GM23338 (cell line): Measurements from ENCODE around the gene NFIB. TPM values are rescaled to one million over a fixed set of nuclear protein-coding genes. Genes with fewer than 3 reads are reported as not detected.

Experiments used
- ATAC-seq: fragments of 200-7000 bp; cut with Tn5 transposase; 3 replicates; pipeline ENCODE4 v1.9.1; 2020
- DNase-seq: peaks from one replicate; pipeline ENCODE4 v3.0.0-alpha.2; 2015; ENCODE audit warnings: low spot score
- H2AFZ ChIP-seq: fragments of 200-600 bp; sonication (generic); 2 replicates; pipeline ENCODE4 v1.8.0; 2016; ENCODE audit warnings: antibody characterized with exemption, mild to moderate bottlenecking, moderate library complexity
- H3F3A ChIP-seq: fragments of 200-600 bp; sonication (generic); replicated peaks from 2 replicates; pipeline ENCODE4 v1.8.0; 2017; ENCODE audit warnings: antibody characterized with exemption, mixed run types, low read depth
- H3K27ac ChIP-seq: fragments of 200-600 bp; sonication (generic); 2 replicates; pipeline ENCODE4 v1.6.1; 2016; ENCODE audit warnings: low read depth
- H3K27me3 ChIP-seq: fragments of 200-600 bp; sonication (generic); 2 replicates; pipeline ENCODE4 v1.8.0; 2016; ENCODE audit warnings: mild to moderate bottlenecking, mixed run types, moderate library complexity; ENCODE audit not compliant: insufficient read depth
- H3K36me3 ChIP-seq: fragments of 200-600 bp; sonication (generic); 2 replicates; pipeline ENCODE4 v1.8.0; 2016; ENCODE audit warnings: mild to moderate bottlenecking; ENCODE audit not compliant: insufficient read depth
- H3K4me1 ChIP-seq: fragments of 200-600 bp; sonication (generic); 2 replicates; pipeline ENCODE4 v1.8.0; 2016; ENCODE audit warnings: mild to moderate bottlenecking, moderate library complexity; ENCODE audit not compliant: insufficient read depth
- H3K4me2 ChIP-seq: fragments of 200-600 bp; sonication (generic); 2 replicates; pipeline ENCODE4 v1.7.1; 2017; ENCODE audit warnings: mixed run types
- H3K4me3 ChIP-seq: fragments of 200-600 bp; sonication (generic); 2 replicates; pipeline ENCODE4 v1.6.1; 2016; ENCODE audit warnings: mixed run types
- H3K79me2 ChIP-seq: fragments of 200-600 bp; sonication (generic); replicated peaks from 2 replicates; pipeline ENCODE4 v1.8.0; 2017; ENCODE audit warnings: mild to moderate bottlenecking; ENCODE audit not compliant: insufficient read depth
- H3K9me2 ChIP-seq: fragments of 200-600 bp; sonication (generic); 2 replicates; pipeline ENCODE4 v1.8.0; 2017; ENCODE audit not compliant: insufficient read depth
- H4K20me1 ChIP-seq: fragments of 200-600 bp; sonication (generic); replicated peaks from 2 replicates; pipeline ENCODE4 v1.8.0; 2017; ENCODE audit warnings: mild to moderate bottlenecking; ENCODE audit not compliant: insufficient read depth
- H3K27ac Mint-ChIP-seq: 2 replicates; pipeline ENCODE4 v1.8.0; 2020; ENCODE audit warnings: inconsistent platforms, mild to moderate bottlenecking, moderate library complexity, mixed read lengths
- H3K27me3 Mint-ChIP-seq: 3 replicates; pipeline ENCODE4 v1.8.0; 2022; ENCODE audit warnings: low read depth, mild to moderate bottlenecking, moderate library complexity, mixed read lengths, inconsistent platforms; ENCODE audit not compliant: insufficient read depth, poor library complexity
- H3K36me3 Mint-ChIP-seq: 3 replicates; pipeline ENCODE4 v1.8.0; 2021; ENCODE audit warnings: low read depth, mild to moderate bottlenecking, inconsistent platforms, moderate library complexity, mixed read lengths
- H3K4me1 Mint-ChIP-seq: 3 replicates; pipeline ENCODE4 v1.8.0; 2020; ENCODE audit warnings: mild to moderate bottlenecking, inconsistent platforms, mixed read lengths
- H3K4me3 Mint-ChIP-seq: 3 replicates; pipeline ENCODE4 v1.8.0; 2021; ENCODE audit warnings: moderate library complexity, mild to moderate bottlenecking, inconsistent platforms, mixed read lengths
- H3K9me3 Mint-ChIP-seq: 3 replicates; pipeline ENCODE4 v1.8.0; 2020; ENCODE audit warnings: moderate library complexity, mild to moderate bottlenecking, inconsistent platforms, mixed read lengths
- CREB1 ChIP-seq: fragments of 250-450 bp; sonication (Bioruptor Pico); IDR thresholded peaks from 2 replicates; pipeline ENCODE4 v1.5.0; 2020; ENCODE audit warnings: low read depth, mild to moderate bottlenecking, moderate library complexity
- ETS1 ChIP-seq: IDR thresholded peaks from 2 replicates; pipeline ENCODE4 v1.6.1; 2016; ENCODE audit warnings: antibody characterized with exemption
- EZH2 ChIP-seq: fragments of 200-600 bp; sonication (generic); IDR thresholded peaks from one replicate; pipeline ENCODE4 v1.8.0; 2017; ENCODE audit warnings: antibody characterized with exemption, mild to moderate bottlenecking, low read depth; ENCODE audit not compliant: unreplicated experiment
- EZH2phosphoT487 ChIP-seq: fragments of 200-600 bp; sonication (generic); IDR thresholded peaks from one replicate; pipeline ENCODE4 v1.8.1; 2018; ENCODE audit warnings: antibody characterized with exemption; ENCODE audit not compliant: unreplicated experiment
- JUNB ChIP-seq: IDR thresholded peaks from one replicate; pipeline ENCODE4 v1.6.1; 2016; ENCODE audit warnings: antibody characterized with exemption; ENCODE audit not compliant: unreplicated experiment
- NANOG ChIP-seq: IDR thresholded peaks from 2 replicates; pipeline ENCODE4 v1.6.1; 2016; ENCODE audit warnings: antibody characterized with exemption, borderline replicate concordance
- POLR2AphosphoS5 ChIP-seq: IDR thresholded peaks from 2 replicates; pipeline ENCODE4 v1.6.1; 2016; ENCODE audit warnings: antibody characterized with exemption, low read depth
- ZNF114 ChIP-seq: fragments of 250-450 bp; sonication (Bioruptor Pico); IDR thresholded peaks from 2 replicates; pipeline ENCODE4 v1.5.0; 2020; ENCODE audit warnings: mild to moderate bottlenecking, moderate library complexity
- polyA plus RNA-seq: library from polyadenylated mRNA; unstranded; fragments of >200 nt; fragmentation: Nextera tagmentation; extraction: Ambion mirVana; gene quantifications from 2 replicates; pipeline ENCODE4 v1.2.1, GENCODE V29; 2016
- total RNA-seq: library from RNA; depleted of rRNA; stranded (reverse); fragments of >200 nt; shearing (Covaris generic); gene quantifications from 2 replicates; pipeline ENCODE4 v1.2.3, GENCODE V29; 2014
- TF ChIP-seq, protein P1 (sequence below): fragments of 250-450 bp; sonication (Bioruptor Pico); IDR thresholded peaks from 2 replicates; pipeline ENCODE4 v1.5.0; 2020; ENCODE audit warnings: mild to moderate bottlenecking, moderate library complexity

The NFIB gene
- total and polyA plus RNA-seq, 2 experiments from 2014 or later: 3.9 to 4.7 TPM

DNA sequence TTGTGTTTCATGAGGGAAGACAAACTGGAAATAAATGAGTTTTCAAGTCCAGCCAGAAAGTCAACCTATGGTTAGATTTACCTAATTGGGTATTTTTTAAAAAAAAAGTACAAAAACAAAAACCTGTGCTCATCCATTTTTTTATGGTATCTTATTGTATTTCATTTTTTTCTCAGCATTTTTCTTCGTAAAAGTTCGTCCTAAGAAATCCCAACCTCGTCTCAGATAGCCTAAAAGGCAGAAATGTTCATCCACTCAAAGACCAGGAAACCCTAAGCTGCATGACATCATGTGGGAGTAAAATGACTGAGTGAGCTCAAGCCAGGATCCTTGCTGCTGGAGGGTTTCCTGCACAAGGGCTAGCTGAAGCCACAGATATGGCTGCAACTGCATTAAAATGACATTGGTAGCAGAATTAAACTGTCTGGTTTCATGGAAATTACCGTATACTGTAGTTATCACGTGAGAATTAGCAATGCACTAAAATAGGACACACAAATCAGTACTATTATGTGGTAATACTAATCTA, 70.4 kb downstream of the NFIB start (continued):
- no peak for TF ChIP-seq EZH2phosphoT487
- TF ChIP-seq ETS1: no peak
- no peak for TF ChIP-seq ZNF114 (CRISPR knock-in tag)
- no peak for TF ChIP-seq CREB1 (CRISPR knock-in tag)

- H3K4me1 ChIP-seq: peaks cover 17% of the 10 kb centered on the region
- H3K36me3 Mint-ChIP-seq: no peaks in the 10 kb centered on the region
- no peak overlapping the region for H3K27ac ChIP-seq
- DNase-seq (no peak), ATAC-seq (no peak)
- H3K9me3 Mint-ChIP-seq: no peaks in the 10 kb centered on the region
- TF ChIP-seq EZH2 (no peak), CREB1 (CRISPR knock-in tag) (no peak), ETS1 (no peak), POLR2AphosphoS5 (no peak), JUNB (no peak), NANOG (no peak)
- TF ChIP-seq, protein P1, sequence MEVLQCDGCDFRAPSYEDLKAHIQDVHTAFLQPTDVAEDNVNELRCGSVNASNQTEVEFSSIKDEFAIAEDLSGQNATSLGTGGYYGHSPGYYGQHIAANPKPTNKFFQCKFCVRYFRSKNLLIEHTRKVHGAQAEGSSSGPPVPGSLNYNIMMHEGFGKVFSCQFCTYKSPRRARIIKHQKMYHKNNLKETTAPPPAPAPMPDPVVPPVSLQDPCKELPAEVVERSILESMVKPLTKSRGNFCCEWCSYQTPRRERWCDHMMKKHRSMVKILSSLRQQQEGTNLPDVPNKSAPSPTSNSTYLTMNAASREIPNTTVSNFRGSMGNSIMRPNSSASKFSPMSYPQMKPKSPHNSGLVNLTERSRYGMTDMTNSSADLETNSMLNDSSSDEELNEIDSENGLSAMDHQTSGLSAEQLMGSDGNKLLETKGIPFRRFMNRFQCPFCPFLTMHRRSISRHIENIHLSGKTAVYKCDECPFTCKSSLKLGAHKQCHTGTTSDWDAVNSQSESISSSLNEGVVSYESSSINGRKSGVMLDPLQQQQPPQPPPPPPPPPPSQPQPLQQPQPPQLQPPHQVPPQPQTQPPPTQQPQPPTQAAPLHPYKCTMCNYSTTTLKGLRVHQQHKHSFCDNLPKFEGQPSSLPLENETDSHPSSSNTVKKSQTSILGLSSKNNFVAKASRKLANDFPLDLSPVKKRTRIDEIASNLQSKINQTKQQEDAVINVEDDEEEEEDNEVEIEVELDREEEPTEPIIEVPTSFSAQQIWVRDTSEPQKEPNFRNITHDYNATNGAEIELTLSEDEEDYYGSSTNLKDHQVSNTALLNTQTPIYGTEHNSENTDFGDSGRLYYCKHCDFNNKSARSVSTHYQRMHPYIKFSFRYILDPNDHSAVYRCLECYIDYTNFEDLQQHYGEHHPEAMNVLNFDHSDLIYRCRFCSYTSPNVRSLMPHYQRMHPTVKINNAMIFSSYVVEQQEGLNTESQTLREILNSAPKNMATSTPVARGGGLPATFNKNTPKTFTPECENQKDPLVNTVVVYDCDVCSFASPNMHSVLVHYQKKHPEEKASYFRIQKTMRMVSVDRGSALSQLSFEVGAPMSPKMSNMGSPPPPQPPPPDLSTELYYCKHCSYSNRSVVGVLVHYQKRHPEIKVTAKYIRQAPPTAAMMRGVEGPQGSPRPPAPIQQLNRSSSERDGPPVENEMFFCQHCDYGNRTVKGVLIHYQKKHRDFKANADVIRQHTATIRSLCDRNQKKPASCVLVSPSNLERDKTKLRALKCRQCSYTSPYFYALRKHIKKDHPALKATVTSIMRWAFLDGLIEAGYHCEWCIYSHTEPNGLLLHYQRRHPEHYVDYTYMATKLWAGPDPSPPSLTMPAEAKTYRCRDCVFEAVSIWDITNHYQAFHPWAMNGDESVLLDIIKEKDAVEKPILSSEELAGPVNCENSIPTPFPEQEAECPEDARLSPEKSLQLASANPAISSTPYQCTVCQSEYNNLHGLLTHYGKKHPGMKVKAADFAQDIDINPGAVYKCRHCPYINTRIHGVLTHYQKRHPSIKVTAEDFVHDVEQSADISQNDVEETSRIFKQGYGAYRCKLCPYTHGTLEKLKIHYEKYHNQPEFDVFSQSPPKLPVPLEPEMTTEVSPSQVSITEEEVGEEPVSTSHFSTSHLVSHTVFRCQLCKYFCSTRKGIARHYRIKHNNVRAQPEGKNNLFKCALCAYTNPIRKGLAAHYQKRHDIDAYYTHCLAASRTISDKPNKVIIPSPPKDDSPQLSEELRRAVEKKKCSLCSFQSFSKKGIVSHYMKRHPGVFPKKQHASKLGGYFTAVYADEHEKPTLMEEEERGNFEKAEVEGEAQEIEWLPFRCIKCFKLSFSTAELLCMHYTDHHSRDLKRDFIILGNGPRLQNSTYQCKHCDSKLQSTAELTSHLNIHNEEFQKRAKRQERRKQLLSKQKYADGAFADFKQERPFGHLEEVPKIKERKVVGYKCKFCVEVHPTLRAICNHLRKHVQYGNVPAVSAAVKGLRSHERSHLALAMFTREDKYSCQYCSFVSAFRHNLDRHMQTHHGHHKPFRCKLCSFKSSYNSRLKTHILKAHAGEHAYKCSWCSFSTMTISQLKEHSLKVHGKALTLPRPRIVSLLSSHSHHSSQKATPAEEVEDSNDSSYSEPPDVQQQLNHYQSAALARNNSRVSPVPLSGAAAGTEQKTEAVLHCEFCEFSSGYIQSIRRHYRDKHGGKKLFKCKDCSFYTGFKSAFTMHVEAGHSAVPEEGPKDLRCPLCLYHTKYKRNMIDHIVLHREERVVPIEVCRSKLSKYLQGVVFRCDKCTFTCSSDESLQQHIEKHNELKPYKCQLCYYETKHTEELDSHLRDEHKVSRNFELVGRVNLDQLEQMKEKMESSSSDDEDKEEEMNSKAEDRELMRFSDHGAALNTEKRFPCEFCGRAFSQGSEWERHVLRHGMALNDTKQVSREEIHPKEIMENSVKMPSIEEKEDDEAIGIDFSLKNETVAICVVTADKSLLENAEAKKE: no peak
- H3K4me1 Mint-ChIP-seq: peaks cover 64% of the 10 kb centered on the region
- no peaks in the 10 kb centered on the region for H3K36me3 ChIP-seq
- H4K20me1 ChIP-seq: no peaks in the 10 kb centered on the region
- H3K27me3 Mint-ChIP-seq: peaks cover 2% of the 10 kb centered on the region
- no peaks in the 10 kb centered on the region for H3F3A ChIP-seq
- no peak overlapping the region for H3K4me2 ChIP-seq
- no peak overlapping the region for H3K4me3 ChIP-seq
- H2AFZ ChIP-seq: no peak overlapping the region
- no peaks in the 10 kb centered on the region for H3K9me2 ChIP-seq
- H3K79me2 ChIP-seq: no peaks in the 10 kb centered on the region
- no peak overlapping the region for H3K27ac Mint-ChIP-seq
- H3K4me3 Mint-ChIP-seq: no peak overlapping the region
- H3K27me3 ChIP-seq: no peaks in the 10 kb centered on the region
Observed at GRCh38 chr9:14242150-14242805, 71.7 kb downstream of the NFIB start.
